Measurements from ENCODE around the gene SLC19A1.

Gene SLC19A1

GRCh38 chr21:45485686-45486442, 56.4 kb downstream of the SLC19A1 start:
- H3K4me3 ChIP-seq (ENCODE audit: control insufficient read depth, low read depth, low read length), result no peak overlapping the region
- TF ChIP-seq CTCF (IDR thresholded peaks at IDR 0.05; ENCODE audit: control insufficient read depth, insufficient read depth, low read depth, low read length, missing control alignments), result no peak
- no peak for DNase-seq (ENCODE audit: low read depth)

GRCh38 chr21:45484318-45484717, 57.9 kb downstream of the SLC19A1 start:
- no peak for TF ChIP-seq CTCF (IDR thresholded peaks at IDR 0.05; ENCODE audit: control insufficient read depth, insufficient read depth, low read depth, low read length, missing control alignments)
- H3K4me3 ChIP-seq (ENCODE audit: control insufficient read depth, low read depth, low read length), result no peak overlapping the region
- DNase-seq (ENCODE audit: low read depth), result no peak

- DNase-seq (ENCODE audit: low read depth), result no peak
- TF ChIP-seq CTCF (IDR thresholded peaks at IDR 0.05; ENCODE audit: control insufficient read depth, insufficient read depth, low read depth, low read length, missing control alignments), result no peak
These were observed 59.1 kb downstream of the SLC19A1 start for GRCh38 chr21:45482899-45483821.

GRCh38 chr21:45481977-45482898, 60.0 kb downstream of the SLC19A1 start:
- no peak overlapping the region for H3K4me3 ChIP-seq (ENCODE audit: control insufficient read depth, low read depth, low read length)
- DNase-seq (ENCODE audit: low read depth), result no peak
- no peak for TF ChIP-seq CTCF (IDR thresholded peaks at IDR 0.05; ENCODE audit: control insufficient read depth, insufficient read depth, low read depth, low read length, missing control alignments)

More at GRCh38 chr21:45482899-45483821, 59.1 kb downstream of the SLC19A1 start:
- no peak overlapping the region for H3K4me3 ChIP-seq (ENCODE audit: control insufficient read depth, low read depth, low read length)

- TF ChIP-seq CTCF (IDR thresholded peaks at IDR 0.05; ENCODE audit: control insufficient read depth, insufficient read depth, low read depth, low read length, missing control alignments), result no peak
- no peak for DNase-seq (ENCODE audit: low read depth)
- no peak overlapping the region for H3K4me3 ChIP-seq (ENCODE audit: control insufficient read depth, low read depth, low read length)
These were observed 60.7 kb downstream of the SLC19A1 start for GRCh38 chr21:45481566-45481965.

All from AG09309 (cell line).